Measurements from ENCODE around the gene NCR3LG1.

The NCR3LG1 gene

GRCh38 chr11:17396598-17397310, 45.2 kb downstream of the NCR3LG1 start:
- no peak for TF ChIP-seq CTCF (IDR thresholded peaks at IDR 0.05; ENCODE audit: control insufficient read depth, insufficient read depth, low read depth, low read length, missing control alignments)
- H3K4me3 ChIP-seq (ENCODE audit: control insufficient read depth, low read depth, low read length), result no peak overlapping the region

GRCh38 chr11:17397311-17398002, 45.9 kb downstream of the NCR3LG1 start:
- TF ChIP-seq CTCF (IDR thresholded peaks at IDR 0.05; ENCODE audit: control insufficient read depth, insufficient read depth, low read depth, low read length, missing control alignments), result no peak
- no peak overlapping the region for H3K4me3 ChIP-seq (ENCODE audit: control insufficient read depth, low read depth, low read length)
- no peak for DNase-seq (ENCODE audit: low read depth)

More at GRCh38 chr11:17396598-17397310, 45.2 kb downstream of the NCR3LG1 start:
- no peak for DNase-seq (ENCODE audit: low read depth)

- no peak overlapping the region for H3K4me3 ChIP-seq (ENCODE audit: control insufficient read depth, low read depth, low read length)
- no peak for DNase-seq (ENCODE audit: low read depth)
- no peak for TF ChIP-seq CTCF (IDR thresholded peaks at IDR 0.05; ENCODE audit: control insufficient read depth, insufficient read depth, low read depth, low read length, missing control alignments)
Measured at GRCh38 chr11:17399236-17399635, 47.6 kb downstream of the NCR3LG1 start.

- no peak for TF ChIP-seq CTCF (IDR thresholded peaks at IDR 0.05; ENCODE audit: control insufficient read depth, insufficient read depth, low read depth, low read length, missing control alignments)
- no peak overlapping the region for H3K4me3 ChIP-seq (ENCODE audit: control insufficient read depth, low read depth, low read length)
- DNase-seq (ENCODE audit: low read depth), result no peak
Measured at GRCh38 chr11:17400048-17400775, 48.6 kb downstream of the NCR3LG1 start.

- DNase-seq (ENCODE audit: low read depth), result no peak
- H3K4me3 ChIP-seq (ENCODE audit: control insufficient read depth, low read depth, low read length), result no peak overlapping the region
- no peak for TF ChIP-seq CTCF (IDR thresholded peaks at IDR 0.05; ENCODE audit: control insufficient read depth, insufficient read depth, low read depth, low read length, missing control alignments)
Measured at GRCh38 chr11:17401316-17401715, 49.7 kb downstream of the NCR3LG1 start.

- no peak for DNase-seq (ENCODE audit: low read depth)
- no peak for TF ChIP-seq CTCF (IDR thresholded peaks at IDR 0.05; ENCODE audit: control insufficient read depth, insufficient read depth, low read depth, low read length, missing control alignments)
- no peak overlapping the region for H3K4me3 ChIP-seq (ENCODE audit: control insufficient read depth, low read depth, low read length)
Measured at GRCh38 chr11:17401841-17402240, 50.2 kb downstream of the NCR3LG1 start.
